Measurements from ENCODE around the gene SCGB1C1. TPM values are rescaled to one million over a fixed set of nuclear protein-coding genes. Genes with fewer than 3 reads are reported as not detected.
"Not testable (repeated sequence)": the region's sequence is repeated elsewhere in the genome, so short reads cannot be mapped to it uniquely, and the experiment has no call there.

The SCGB1C1 gene
- total RNA-seq, 1 donor from 2014 or later = not detected

- Mint-ChIP-seq H3K27me3 (ENCODE audit: unreplicated experiment) (no peaks in the 10 kb centered on the region), H3K27ac (ENCODE audit: unreplicated experiment) (peak overlapping the region; percentile 13), H3K4me1 (ENCODE audit: unreplicated experiment) (no peaks in the 10 kb centered on the region), H3K36me3 (ENCODE audit: low read depth, unreplicated experiment) (peaks cover 22% of the 10 kb centered on the region), H3K4me3 (ENCODE audit: unreplicated experiment) (peak overlapping the region; percentile 3), H3K9me3 (ENCODE audit: unreplicated experiment) (no peaks in the 10 kb centered on the region)
- no peak for DNase-seq (ENCODE audit: low spot score)
- no peak for TF ChIP-seq CTCF (IDR thresholded peaks at IDR 0.05; ENCODE audit: unreplicated experiment)
These were observed 26.1 kb downstream of the SCGB1C1 start for GRCh38 chr11:218815-219593.

GRCh38 chr11:220641-221215 lies 27.9 kb downstream of the SCGB1C1 start:
- not testable (repeated sequence) for DNase-seq (ENCODE audit: low spot score); H3K4me1 Mint-ChIP-seq (ENCODE audit: unreplicated experiment); H3K9me3 Mint-ChIP-seq (ENCODE audit: unreplicated experiment); H3K4me3 Mint-ChIP-seq (ENCODE audit: unreplicated experiment); H3K27ac Mint-ChIP-seq (ENCODE audit: unreplicated experiment); H3K27me3 Mint-ChIP-seq (ENCODE audit: unreplicated experiment)
- peaks cover 17% of the 10 kb centered on the region for H3K36me3 Mint-ChIP-seq (ENCODE audit: low read depth, unreplicated experiment)

GRCh38 chr11:221539-221938 lies 28.7 kb downstream of the SCGB1C1 start:
- no peak for TF ChIP-seq CTCF (IDR thresholded peaks at IDR 0.05; ENCODE audit: unreplicated experiment)
- no peaks in the 10 kb centered on the region for H3K4me1 Mint-ChIP-seq (ENCODE audit: unreplicated experiment)

GRCh38 chr11:221998-222789 lies 29.3 kb downstream of the SCGB1C1 start:
- no peak for DNase-seq (ENCODE audit: low spot score)
- H3K4me3 Mint-ChIP-seq (ENCODE audit: unreplicated experiment) = peak overlapping the region; percentile 74
- no peaks in the 10 kb centered on the region for H3K4me1 Mint-ChIP-seq (ENCODE audit: unreplicated experiment)
- peaks cover 1% of the 10 kb centered on the region for H3K27me3 Mint-ChIP-seq (ENCODE audit: unreplicated experiment)
- H3K9me3 Mint-ChIP-seq (ENCODE audit: unreplicated experiment) = no peaks in the 10 kb centered on the region
- no peak for TF ChIP-seq CTCF (IDR thresholded peaks at IDR 0.05; ENCODE audit: unreplicated experiment)
- H3K36me3 Mint-ChIP-seq (ENCODE audit: low read depth, unreplicated experiment) = peaks cover 17% of the 10 kb centered on the region
- H3K27ac Mint-ChIP-seq (ENCODE audit: unreplicated experiment) = no peak overlapping the region

More at GRCh38 chr11:221539-221938, 28.7 kb downstream of the SCGB1C1 start:
- H3K9me3 Mint-ChIP-seq (ENCODE audit: unreplicated experiment) = no peaks in the 10 kb centered on the region
- no peak for DNase-seq (ENCODE audit: low spot score)
- H3K27me3 Mint-ChIP-seq (ENCODE audit: unreplicated experiment) = peaks cover 1% of the 10 kb centered on the region
- no peak overlapping the region for H3K27ac Mint-ChIP-seq (ENCODE audit: unreplicated experiment)
- H3K36me3 Mint-ChIP-seq (ENCODE audit: low read depth, unreplicated experiment) = peaks cover 17% of the 10 kb centered on the region
- H3K4me3 Mint-ChIP-seq (ENCODE audit: unreplicated experiment) = no peak overlapping the region

GRCh38 chr11:223026-223789 lies 30.3 kb downstream of the SCGB1C1 start:
- Mint-ChIP-seq H3K4me1 (ENCODE audit: unreplicated experiment) (no peaks in the 10 kb centered on the region), H3K36me3 (ENCODE audit: low read depth, unreplicated experiment) (peaks cover 17% of the 10 kb centered on the region), H3K4me3 (ENCODE audit: unreplicated experiment) (no peak overlapping the region), H3K27me3 (ENCODE audit: unreplicated experiment) (peaks cover 1% of the 10 kb centered on the region), H3K27ac (ENCODE audit: unreplicated experiment) (no peak overlapping the region), H3K9me3 (ENCODE audit: unreplicated experiment) (no peaks in the 10 kb centered on the region)
- no peak for DNase-seq (ENCODE audit: low spot score)
- no peak for TF ChIP-seq CTCF (IDR thresholded peaks at IDR 0.05; ENCODE audit: unreplicated experiment)

Measured in endothelial cell (in vitro differentiated cells).